ENCODE results near the gene ELAC2.

Gene ELAC2

GRCh38 chr17:13016881-13017654 is 759 bp downstream of the ELAC2 start:
- DNase-seq = no peak

- DNase-seq = no peak
Observed at GRCh38 chr17:13014801-13015200, 3.0 kb downstream of the ELAC2 start.

- no peak for DNase-seq
Observed at GRCh38 chr17:13010959-13011358, 6.9 kb downstream of the ELAC2 start.

DNA sequence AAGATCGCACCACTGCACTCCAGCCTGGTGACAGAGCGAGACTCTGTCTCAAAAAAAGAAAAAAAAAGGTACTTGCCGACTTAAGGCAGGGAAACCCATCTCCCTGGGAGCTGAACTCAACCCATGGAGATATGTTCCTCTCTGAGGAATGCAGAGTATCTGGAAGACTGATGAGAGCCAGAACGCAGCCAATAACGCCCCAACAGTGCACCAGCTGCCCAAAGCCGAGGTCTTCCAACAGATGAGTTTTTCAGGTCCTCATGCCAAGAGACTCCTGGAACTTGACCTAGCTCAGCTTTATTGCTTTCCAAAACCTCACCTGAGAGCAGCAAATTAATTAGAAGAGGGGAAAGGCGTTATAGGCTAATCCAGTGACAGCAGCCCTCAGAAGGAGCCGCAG is 9.4 kb downstream of the ELAC2 start:
- DNase-seq = no peak

- no peak for DNase-seq
Observed at GRCh38 chr17:13005530-13005929, 12.3 kb downstream of the ELAC2 start.

GRCh38 chr17:13004336-13004735 is 13.5 kb downstream of the ELAC2 start:
- no peak for DNase-seq

DNA sequence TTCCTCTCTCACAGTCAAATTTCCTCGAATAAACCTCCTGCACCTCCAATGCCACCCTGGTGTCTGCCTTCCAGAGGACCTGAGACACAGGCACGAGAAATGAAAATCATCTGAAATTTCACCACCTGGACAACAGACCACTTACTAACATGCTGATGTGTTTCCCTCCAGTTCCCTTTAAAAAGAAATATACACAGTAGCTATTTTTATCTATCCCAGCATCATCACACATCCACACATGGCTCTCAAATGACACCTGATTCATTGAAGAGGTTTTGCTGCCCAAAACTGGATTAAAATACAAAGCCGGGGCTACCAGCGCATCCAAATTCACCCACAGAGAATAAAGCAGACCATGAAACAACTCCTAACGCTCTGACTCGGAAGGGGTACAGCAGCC is 13.9 kb downstream of the ELAC2 start:
- no peak for DNase-seq

DNA sequence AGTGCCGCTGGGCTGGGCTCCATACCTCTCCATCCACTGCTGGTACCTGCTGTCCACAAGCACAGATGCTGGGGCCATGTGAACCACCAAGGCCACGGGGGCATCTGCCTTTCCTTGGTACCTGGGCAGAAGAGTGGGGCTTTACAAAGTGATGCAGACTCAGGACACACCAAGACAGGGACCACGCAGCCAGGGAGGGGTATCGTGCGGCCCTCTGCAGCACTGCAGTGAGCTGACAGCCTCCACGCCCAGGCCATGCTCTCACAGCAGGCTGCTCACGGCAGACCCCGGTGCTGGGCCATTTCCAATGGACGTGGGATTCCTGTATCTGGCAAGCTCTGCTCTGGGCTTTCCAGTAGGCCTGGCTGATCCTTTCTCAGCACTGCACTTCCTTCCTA is 14.4 kb downstream of the ELAC2 start:
- DNase-seq = no peak

- DNase-seq = peak; percentile 75
Observed at GRCh38 chr17:13002761-13003453, 14.9 kb downstream of the ELAC2 start.

- no peak for DNase-seq
Observed at GRCh38 chr17:13001991-13002615, 15.7 kb downstream of the ELAC2 start.

DNA sequence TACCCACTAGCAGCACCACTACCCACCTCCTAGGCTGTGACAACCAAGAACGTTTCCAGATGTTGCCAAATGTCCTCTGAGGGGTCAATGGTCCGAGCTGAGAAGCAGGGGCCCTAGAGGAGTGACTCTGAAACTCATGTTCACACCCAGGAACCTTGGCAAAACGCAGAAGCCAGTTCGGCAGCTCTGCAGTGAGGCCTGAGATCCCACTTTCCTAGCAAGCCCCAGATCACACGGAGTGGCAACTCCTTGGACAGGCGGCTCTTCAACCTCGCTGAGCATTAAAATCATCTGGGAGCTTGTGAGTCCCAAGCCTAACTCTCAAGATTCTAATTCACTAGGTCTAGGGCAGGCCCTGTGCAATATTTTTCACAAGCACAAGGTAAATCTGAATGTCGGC is 17.3 kb downstream of the ELAC2 start:
- DNase-seq = no peak

DNA sequence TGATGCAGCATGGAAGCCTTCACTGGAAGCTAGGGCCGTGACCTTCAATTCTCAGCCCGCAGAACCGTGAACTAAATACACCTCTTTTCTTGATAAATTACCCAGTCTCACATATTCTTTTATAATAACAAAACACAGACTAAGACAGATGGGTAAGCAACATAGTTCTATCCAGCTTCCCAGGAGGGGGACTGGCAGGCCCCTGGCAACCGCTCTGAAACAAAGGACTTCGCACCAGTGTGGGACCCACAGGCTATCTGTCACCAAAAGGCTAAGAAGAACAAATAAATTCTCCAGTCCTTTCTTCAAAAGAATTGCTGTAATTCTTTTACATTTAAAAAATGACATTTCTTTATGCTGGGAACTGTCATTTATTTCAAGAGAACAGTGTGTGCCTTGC is 19.0 kb downstream of the ELAC2 start:
- DNase-seq = no peak

DNA sequence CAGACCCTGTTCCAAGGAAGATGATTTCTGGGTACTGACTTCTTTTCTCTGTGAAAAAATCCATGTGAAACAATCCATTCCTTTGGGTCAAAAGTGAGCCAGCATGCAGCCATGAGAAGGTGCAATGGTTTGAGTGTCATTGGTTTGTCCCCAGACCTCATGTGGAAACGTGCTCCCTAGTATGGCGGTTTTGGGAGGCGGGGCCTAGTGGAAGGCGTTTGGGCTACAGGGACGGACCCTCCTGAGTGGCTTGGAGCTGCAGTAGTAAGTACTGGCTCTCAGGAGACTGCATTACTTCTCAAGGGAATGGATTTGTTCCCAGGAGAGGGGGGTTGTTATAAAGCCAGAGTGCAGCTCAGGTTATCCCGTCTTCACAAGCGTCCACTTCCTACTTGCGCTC is 19.4 kb downstream of the ELAC2 start:
- DNase-seq = no peak

DNA sequence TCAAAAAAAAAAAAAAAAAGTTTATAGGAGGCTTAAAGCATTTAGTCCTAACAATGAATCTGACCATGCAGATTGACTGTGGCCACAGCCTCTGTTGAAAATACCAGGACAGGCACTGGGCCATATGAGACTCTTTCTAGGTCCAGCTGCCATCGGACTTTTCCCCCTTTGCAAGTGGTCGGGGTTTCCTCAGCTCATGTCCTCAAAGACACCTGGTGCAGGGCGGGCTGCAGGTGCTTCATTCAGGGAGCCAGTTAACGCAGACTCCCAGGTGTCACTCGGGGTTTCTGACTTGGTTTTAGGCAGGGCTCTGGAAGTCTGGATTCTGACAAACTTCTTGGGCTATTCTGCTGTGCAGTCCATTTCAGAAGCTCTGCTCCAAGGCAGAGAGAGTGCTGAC is 20.9 kb downstream of the ELAC2 start:
- no peak for DNase-seq

GRCh38 chr17:12996357-12996756 is 21.5 kb downstream of the ELAC2 start:
- DNase-seq = no peak

DNA sequence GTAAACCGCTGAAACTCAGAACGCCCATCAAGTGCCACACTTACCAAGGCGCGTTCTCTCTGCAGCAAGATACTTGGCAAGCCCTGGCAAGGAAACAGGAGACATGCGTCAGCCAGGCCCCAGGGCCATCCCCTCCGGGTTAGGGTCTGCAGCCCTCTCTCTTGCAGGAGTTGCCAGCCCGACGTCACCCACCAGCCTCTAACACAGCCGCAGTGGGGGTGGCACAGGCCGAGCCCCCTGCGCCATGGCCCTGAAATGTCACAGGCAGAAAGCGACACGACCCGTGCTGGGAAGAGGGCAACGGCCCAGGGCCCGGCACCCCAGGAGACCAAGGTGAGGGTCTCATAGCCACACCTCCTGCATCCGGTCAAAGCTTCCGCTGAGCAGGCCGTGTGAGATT is 21.9 kb downstream of the ELAC2 start:
- DNase-seq = no peak

GRCh38 chr17:12995106-12995895 is 22.5 kb downstream of the ELAC2 start:
- DNase-seq = no peak

DNA sequence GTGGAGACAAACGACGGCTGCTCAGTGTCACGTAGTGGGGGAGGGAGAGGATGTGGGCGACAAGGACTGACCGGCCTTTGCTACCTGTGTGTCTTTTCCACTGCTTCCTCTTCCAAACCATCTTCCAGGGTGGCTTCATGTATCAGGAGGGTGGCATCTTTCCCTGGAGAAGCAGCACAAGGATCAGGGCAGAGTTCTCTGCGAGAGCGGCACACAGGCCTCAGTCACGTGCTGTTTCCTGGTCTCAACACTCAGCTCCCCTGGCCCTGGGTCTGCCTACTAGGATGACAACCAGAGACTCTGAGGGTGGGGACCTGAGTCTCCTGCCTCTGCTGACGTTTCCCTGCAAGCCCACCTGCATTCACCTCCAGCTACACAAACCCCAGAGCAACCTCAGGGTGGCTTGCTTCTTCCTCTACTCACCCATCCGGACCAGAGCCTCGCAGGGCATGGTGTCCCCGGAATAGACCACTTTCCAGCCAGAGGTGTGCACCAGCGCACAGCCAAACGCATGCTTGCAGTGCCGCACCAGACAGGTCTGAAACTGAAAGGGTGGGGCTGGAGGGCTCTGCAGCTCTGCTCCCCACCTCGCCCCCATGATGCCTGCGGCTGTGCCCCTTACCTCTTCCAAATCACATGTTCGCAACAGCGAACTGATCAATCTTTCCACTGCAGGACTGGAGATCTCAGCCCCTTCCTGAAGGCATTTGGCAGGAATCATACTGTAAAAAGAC is 23.3 kb downstream of the ELAC2 start:
- DNase-seq = no peak

DNA sequence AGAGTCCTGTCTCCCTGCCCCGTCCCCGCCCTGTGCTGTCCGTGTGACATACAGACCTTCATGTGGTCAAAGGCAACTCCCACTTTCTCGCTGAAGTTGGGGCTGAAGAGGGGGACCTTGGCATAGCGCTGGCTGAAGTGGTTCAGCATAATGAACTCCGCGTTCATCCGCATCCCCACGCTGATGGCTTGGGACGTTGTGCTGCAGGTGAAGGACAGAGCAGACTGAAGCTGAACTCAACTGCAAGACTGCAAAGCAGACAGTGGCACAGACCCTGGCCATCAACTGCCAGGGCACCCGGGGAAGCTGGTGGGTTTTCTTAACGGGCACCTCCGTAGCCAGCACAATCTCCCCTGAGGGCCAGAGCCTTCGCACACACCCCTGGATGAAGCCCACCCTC is 24.2 kb downstream of the ELAC2 start:
- no peak for DNase-seq

DNA sequence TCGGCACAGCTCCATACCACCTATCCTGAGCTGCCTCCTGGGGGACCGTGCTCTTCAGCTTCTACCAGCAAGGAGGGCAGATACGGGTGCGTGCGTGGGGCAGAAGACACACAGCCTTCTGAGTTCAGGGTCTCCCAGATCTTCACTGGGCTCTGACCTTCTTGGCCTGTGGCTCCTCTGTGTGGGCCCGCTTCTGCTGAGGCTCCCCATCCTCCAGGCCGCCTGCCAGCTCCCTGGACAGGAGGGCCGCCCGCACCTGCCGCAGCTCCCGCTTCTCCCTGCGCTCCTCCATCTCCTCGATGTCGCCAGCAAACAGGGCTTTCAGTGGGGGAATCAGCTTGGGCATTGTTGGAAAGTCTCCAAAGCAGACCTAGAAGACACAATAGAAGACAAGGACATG is 25.2 kb downstream of the ELAC2 start:
- DNase-seq = no peak

DNA sequence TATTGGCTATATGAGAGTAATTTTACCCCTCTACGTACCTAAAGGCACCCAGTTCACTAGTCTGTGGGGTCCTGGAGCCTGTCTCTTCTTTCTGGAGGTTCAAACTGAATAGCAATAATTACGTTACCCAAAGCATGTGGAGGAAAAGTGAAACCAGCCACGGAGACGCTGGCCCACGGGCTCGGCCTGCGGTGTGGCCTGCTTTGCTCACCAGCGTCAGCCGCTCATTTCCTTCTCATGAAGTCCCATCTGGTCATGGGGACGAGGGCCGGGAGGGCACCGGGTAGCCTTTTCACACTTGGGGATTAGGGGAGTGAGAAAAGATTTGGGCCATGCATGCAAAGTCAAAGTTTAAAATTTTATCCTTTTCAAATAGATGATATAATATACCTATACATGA is 26.9 kb downstream of the ELAC2 start:
- no peak for DNase-seq

DNA sequence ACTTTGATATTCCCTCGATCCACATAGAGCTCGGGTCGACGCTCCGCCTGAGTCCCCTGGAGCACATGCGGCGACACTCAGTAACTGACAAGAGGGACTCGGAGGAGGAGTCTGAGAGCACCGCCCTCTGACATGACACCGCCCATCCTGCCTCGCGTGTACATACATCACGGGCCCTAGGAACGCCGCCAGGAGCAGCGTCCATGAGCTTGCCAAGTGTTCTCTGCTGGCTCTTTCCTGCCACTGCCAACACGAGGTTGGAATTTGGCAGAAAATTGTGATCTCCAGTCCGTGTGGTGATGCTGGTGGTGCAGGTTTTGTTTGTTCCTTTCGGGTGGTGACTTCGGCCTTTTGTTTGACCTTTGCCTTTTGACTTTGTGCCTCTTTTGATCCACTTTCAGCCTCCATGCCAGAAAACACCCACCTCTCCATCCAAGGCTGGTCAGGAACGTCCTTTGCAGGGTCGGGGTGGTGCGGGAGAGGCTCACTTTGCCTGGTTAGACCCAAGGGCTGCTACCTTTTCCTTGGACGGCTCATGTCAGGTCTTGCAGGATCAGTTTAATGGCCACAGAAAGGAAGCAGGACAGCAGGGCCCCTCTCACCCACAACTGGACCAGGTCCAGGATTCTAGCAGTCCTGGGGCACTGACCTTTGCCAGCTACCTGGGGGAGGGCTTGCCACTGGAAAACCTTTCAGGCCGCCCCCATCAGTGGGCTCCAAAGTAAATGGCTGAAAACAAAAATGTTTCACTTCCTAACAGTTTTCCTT is 27.6 kb downstream of the ELAC2 start:
- DNase-seq = no peak
